Stomach (tissue), 4 donors: ENCODE results near the gene RAB8A.

Experiments used
- CTCF ChIP-seq, 7 experiments: fragments of 450-650 bp in 4 of 7; fragments of 200-600 bp in 3 of 7; sonication (generic) in 3 of 7; IDR thresholded peaks; one replicate each; pipeline ENCODE4 v1.5.1; 2016 to 2019; ENCODE audit warnings: antibody characterized with exemption in 7 of 7, control low read depth in 2 of 7, mild to moderate bottlenecking in 1 of 7
- POLR2A ChIP-seq, 4 donors: fragments of 450-650 bp; IDR thresholded peaks; one replicate each; pipeline ENCODE4 v1.6.1; 2016; ENCODE audit warnings: antibody characterized with exemption in 4 of 4, control low read depth in 2 of 4, mild to moderate bottlenecking in 1 of 4, moderate library complexity in 1 of 4
- POLR2AphosphoS5 ChIP-seq, 3 donors: sonication (generic); formaldehyde crosslinking; IDR thresholded peaks; one replicate each; pipeline ENCODE4 v1.6.1; 2016; ENCODE audit warnings: antibody characterized with exemption in 3 of 3

- TF ChIP-seq POLR2A (IDR thresholded peaks at IDR 0.05): no peak
- TF ChIP-seq CTCF (IDR thresholded peaks at IDR 0.05): no peak
- TF ChIP-seq POLR2AphosphoS5 (IDR thresholded peaks at IDR 0.05): peak in 1 of 3 donors; percentile 61
These were observed 36.1 kb upstream of the RAB8A start for GRCh38 chr19:16075430-16076153.
